ENCODE results near the gene ID2.
A peak's percentile ranks its signal among the peaks of the same experiment; 100 is the strongest.

ID2 gene

DNA sequence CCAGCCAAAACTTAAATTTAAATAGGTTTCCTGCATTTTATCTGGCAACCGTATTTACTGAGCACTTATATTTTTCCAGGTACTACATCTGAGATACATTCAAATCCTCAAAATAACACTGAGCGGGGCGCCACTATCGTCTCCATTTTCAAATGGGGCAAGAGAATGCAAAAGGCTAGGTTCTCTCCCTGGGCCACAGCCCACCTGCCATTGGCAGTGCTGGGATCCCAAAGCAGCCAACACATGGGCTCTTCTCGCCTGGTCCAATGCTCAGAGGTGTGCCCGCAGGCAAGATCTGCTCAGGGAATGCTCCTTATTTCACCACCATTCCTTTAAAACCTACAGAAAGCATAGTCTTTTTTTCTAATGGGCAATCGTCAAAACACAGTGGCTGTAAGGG, 11.3 kb upstream of the ID2 start:
- no peak for DNase-seq

DNA sequence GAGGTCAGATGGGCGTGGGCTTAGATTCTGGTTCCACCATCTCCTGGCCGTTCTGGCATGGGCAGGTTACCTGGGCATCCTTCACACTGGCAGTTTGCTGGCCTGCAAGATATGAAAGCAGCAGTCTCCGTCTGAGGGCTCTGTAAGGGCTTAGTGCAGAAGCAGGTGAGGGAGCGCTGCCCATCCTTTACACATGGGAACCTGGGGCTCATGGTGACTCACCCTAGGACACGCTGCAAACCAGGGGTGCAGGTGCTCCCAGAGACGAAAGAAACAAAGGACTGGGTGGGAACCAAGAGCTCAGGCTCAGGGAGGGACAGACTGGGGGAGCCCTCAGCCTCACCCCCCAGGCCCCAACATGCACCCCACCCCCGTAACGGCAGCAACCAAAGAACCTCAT, 10.7 kb upstream of the ID2 start:
- peak in 1 of 2 experiments; percentile 0 for DNase-seq

DNA sequence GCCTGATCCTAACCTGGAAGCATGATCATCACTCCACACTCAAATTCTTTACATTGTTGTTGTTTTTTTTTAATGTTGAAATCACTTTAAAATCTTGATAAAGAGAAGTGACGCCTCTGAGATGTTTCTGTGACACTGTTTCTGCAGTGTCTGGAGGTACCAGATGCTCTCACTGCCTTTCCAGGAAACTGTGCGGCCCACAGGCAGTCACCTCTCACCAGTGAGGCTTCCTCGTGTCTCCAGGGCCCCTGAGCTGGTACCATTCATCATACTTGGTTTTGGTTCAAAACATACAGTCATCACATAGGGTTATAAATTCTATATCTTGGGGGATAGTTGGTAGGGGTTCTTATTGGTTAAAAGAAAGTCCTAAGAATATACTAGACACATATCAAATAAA, 10.1 kb upstream of the ID2 start:
- peak in 1 of 2 experiments; percentile 16 for DNase-seq

DNA sequence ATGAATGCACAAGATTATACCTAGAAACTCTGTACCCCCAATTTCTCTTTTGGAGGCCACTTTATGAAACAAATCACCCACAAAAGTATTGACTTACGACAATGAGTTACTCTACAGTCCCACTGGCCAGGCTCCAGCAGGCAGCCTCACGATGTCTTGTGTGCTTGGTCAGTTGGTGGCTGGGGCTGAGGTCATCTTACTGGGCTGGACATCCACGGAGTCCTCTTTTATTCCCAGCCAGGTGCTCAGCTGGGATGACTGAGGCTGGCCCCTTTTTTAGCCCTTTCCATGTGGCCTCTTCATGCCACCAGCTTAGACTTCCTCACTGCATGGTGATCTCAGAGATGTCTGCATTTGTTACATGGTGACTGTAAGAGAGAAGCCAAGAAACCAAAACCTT, 8.9 kb upstream of the ID2 start:
- DNase-seq, result peak in 1 of 2 experiments; percentile 7

DNA sequence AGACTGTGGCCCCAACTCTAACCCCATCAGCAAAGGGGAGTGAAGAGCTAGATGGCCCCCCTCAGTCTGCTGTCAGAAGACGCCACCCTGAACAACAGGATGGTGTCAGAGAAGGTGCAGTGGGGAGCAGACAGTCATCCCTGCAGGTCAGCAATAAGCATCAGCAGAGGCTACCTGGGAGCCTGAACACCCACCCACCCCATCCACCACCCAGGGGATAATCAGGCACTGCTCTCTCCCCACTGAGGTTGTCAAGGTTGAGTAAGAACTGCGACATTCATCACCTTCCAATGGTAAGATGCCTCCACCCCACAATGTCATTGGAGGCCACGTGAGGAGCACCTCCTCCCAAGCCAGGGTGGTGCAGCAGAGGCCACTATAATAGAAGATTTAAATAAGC, 8.5 kb upstream of the ID2 start:
- DNase-seq, result no peak

DNA sequence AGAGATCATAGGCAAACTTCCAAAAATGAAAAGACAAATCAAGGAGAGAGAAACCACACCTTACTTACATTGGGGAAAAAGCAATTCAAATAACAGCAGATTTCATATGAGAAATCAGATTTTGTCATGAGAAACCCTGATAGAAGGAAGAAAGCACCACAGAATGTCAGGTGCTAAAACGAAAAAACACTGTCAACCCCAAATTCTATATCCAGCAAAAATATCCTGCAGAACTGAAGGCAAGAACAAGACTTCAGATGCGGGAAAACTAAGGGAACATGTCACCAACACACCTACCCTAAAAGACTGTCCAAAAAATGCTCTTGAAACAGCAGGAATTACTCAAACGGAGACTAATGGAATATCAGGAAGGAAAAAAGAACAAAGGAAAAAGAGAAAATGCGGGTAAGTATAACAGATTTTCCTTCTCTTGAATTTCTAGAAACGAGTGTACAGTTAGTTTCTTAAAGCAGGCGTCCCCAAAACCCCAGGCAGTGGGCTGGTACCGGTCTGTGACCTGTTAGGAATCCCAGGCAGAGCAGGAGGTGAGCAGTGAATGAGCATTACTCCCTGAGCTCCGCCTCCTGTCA, 7.3 kb upstream of the ID2 start:
- no peak for DNase-seq

DNA sequence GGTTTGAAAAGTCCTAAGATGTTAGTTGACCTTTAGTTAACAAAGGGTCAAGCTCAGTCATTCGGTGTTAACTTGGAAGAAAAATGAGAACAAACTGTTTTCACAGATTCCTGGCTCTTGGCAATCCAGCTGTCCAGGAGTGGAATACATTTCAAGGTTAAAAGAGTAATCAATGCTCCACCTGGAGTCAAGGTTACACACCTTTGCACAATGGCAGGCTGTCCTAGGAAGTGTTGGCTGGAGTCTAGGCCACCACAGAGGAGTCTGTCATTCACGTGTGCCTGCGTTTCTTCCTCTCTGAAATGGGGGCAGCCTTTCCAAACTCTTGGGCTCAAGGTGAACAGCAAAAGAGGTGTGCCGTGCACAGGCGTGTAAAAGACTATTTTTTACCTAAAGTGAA, 6.3 kb upstream of the ID2 start:
- DNase-seq, result no peak

DNA sequence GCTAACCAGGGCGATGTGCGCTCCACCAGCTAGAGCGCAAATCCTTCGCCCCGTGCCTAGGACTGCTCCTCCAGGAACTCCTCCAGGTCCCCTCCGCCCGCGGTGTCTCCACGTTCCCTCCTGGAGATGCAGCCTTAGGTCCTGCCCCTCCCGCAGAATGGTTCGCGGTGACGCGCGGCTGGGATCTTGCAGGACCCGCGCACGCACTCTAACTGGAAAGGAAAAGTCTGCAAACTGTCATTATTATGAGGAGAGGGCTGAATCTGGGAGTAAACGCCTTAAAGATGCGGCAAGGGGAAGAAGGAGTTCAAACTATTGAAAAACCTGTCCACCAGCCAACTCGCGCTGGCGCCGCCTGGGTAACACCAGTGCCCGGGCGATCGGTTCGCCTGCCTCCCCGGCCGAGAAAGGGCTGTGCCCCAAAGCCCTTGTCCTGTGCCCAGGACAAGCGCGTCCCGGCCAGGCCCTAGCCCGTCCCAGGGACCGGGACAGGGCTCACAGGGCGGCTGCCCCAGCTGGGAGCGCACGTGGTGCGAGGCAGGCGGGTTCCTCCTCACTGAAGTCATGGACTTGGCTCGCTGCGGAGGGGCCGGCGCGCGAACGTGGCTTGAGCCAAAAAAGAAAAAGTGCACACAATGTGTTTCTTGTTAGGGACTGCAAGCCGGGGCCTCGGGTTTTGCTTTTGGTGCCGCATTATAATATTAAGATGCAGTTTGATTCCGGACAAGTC, 5.5 kb upstream of the ID2 start:
- DNase-seq, result peak in 1 of 2 experiments; percentile 32

DNA sequence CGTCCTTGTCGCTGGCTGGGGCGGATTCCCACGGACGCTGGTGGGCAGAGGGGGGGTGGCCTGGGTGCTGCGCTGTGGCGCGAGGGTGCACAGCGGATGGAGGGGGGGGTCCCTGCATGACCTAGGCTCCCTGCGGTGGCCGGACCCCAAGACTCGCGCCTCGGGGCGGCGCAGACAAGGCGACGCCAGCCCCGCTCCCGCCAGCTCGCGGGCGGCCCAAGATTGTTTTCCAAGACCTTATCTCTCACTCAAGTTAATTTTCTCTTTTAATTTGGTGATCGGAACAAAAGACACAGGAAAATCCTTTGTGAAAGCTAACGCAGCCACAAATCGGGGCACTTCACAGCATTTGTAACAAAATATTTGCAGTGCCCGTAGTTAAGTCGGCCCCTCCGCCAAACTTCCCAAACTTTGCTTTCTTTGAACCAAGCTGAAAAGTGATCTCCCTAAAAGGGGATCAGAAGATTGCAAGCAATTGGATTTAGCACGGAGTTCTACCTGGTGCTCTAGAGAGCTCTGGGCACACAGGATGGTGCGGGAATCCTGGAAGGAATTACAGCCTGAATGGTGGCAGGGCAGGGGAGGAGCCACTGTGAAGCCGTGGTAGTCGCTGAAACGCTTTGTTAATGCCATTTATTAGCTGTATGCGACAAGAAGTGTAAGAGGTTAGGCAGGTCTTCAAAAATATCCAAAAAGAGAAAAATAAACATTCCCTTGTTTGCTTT, 4.8 kb upstream of the ID2 start:
- no peak for DNase-seq

DNA sequence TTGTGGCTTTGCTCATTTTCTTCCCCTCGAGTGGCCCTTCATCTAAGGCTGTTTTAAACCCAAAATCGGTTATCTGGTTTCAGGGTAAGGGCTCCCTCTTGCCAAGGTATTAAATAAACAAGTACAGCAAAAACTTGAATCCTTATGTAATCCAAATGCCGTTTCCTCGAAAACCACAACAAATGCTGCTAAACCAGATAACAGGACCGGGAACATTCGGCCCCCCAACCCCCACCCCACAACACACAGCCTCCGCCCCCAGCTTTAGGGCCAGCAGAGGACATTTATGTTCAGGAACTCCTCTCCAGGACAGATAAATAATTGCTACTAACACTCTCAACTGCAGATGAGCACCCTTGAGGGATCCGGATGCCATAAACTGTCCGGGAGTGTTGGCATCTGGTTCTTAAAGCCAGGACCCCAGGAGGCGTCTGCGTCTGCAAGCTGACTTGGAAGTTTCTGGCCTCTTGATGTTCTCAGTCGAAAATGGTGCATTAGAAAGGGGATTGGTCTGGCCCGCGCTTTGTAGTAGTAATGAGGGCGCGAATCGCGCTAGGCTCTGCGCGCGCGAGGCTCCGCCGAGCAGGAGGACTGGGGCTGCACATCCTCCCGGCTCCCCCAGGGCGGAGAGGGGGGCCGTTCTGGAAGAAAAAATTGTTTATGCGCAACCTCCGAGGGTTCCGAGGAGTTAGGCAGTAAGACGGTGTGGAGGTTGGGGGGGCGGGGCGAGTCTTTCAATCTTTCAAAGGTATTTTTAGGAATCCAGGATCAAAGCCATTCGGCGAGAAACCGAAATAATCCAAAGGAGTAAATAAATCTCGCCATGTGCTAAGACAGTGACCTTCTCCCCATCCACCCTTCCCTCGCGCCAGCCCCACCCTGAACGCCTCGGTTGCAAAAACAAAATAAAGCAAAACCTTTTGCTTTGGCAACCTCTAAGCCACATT, 3.9 kb upstream of the ID2 start:
- peak; percentile 61 to 64 for DNase-seq

DNA sequence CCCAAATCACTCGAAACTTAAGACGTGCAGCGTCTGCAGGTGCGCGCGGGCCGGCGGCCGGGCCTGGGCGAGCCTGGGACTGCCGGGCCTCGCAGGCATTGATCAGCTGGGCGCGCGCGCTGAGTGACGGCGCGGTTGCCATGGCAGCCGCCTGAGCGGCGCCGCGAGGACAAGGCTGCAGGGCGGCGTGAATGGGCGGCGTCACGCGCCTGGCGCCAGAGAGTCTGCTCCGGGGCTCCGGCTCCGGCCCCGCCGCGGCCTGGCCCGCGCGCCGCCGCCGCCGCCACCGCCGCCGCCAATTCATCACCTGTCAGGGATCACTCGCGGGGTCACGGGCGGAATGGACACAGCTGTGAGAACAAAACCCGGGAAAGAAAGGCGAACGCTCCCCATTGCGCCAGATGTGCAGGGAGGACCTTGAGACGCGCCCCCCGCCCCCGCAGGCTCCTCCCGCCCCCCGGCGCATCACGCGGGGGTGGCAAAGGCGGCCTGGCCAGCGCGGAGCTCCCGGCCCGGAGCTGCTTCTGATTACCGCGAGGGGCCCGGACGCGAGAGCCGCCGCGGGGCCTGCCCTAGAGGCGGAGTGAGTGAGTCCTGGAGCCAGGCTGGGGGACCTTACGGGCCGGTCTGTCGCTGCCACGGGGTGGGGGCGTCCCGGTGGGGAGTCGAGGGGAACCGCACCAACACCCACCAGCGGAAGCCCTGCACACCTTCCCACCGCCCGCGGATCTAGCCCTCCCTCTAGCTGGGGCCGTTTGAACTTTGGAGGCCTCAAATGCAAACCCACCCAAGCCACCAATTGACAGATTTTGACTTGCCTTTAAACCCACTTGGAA, 2.9 kb upstream of the ID2 start:
- DNase-seq, result peak; percentile 87 to 90

DNA sequence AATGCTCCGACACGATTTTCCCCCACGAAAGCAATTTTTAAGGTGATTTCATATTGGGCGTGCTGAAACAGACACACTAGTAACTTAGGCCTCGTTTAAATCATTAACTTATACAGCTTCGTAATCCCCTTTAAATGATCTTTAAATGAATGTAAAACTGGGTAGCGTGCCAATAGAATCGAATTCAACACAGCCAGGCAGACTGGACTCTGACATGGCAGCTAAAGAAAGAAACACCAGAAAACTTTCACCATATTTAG, 2.4 kb upstream of the ID2 start:
- no peak for DNase-seq

DNA sequence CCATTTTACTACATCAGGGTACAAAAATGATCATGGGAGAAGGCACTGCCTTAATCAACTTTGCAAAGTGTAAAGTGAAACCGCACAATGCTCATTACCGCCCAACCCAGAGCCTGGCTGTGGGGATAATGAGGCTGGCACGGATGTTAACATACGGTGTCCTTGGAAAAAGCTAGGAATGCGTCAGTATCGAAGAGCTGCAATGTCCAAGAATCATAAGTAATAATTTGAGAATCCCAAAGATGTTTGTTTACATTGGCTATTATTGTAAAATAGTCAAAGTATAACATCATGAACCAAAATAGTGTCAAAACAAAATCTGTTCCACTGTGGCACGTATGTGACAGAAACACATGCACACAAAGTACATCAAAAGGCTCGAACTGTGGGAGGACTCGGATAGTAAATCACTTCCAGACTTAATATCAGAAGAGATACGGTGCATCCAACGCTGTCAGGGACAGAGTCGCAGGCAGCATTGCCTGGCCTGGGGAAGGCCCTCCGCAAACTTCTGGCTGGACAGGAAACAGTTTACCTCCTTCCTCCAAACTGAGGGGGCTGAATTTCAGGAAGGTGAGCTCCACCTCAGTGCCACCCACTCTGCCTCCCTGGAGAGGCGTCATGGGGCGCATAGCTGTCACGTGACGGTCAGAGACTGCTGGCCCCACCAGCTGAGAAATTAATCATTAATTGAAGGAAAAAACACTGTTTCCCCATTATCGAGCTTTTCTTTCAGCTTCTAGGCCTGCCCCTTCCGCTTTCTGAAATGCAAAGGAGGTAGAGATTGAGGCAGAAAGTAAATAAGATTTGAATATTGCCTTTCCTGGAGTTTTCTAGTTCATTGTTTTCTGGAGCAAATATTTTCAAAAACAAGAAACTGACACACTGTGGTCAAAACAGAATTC, 1.8 kb upstream of the ID2 start:
- no peak for DNase-seq

DNA sequence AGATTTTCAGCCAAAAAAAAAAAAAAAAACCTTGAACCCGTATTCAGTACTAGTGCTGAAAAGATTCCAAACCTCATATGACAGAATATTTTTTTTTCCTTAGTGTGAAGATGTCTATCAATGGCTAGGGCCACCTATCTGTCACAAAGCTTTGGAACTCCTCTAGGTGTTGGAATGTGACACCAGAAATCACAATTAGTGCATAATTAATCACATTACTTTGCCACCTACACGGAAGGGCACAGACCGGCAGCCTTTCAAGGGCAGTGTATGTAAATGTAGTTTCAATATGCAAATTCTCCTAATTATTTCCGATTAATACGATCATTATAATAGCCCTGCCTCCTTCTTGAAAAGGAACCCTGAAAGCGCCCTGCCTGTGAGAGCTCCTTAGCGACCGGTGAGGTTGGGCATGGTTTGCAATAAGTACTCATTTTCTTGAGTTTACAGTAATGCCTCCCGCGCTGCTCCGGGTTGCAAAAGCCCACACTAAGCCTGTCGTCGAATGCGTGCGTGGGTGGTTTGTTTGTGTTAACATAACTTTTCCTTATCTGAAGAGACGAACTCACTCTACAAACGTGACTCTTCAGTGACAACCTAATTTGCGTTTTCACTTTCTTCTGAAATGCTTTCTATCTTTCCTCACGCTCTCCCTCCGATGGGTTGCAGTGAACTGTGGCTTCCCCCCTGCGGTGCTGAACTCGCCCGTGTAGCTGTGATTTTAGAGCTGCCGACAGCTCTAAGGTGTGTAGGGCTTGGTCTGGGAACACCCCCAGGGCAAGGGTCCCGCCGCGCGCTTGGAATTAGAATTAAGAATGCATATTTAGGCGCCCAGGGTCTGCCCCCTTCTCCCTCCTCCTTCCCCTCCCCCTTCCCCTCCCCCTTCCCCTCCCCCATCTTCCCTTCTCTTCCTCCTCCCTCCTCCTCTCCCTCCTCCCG, 765 bp upstream of the ID2 start:
- peak; percentile 87 to 89 for DNase-seq

DNA sequence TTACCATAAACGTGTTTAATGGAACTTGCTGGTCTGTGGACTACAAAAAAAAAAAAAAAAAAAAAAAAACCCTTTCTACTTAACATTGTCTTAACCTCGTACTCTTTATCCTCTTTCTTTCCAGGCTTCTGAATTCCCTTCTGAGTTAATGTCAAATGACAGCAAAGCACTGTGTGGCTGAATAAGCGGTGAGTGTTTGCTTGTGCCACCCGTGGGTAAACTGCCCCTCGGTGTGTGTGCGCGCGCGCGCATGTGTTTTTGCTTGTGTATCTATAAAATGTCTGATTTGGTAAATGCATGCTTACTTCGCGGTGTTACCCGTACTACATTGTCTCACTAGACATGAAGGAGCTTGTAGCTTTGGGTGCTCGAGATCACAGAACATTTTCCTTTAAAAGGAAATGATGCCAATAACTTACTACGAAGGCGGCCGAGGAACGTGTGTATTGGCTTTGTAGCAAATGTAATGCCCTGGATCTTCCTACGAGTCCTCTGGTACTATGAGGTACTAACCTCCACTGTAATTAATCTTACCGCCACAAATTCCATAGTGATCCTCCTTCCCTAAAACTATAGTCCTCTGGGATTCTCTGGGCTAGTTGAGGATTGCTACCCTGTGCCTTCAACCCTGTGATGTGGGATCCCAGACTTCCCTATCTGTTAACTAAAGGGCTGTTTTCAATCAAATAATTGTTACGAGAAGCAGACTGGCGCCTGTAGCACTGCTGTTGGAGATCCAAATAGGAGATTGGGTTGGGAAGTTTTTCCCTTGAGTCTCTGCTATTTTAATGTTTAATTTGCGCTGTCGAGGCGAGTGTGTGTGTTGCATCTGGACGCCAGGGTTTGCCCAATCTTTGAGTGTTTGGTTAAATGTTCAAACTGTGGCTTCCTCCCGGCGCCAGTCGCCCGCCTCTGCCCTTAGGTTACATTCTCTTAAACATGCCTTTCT, 1.1 kb downstream of the ID2 start:
- DNase-seq, result peak; percentile 63 to 64

DNA sequence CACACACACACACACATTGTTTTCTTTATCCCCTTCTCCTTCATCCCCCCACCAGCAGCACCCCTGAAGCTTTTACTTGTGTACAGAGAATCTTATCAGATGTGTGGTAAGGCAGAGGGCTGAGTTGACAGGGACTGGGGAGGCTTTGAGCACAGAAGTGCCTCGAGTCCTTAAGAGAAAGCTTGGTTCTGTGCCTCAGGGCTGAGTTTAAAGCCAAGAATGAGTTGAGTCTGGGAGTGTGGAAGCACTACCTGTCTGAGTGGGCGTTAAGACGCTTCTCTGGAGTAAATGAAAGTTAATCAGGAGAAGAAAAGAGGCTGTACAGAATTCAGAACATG, 2.7 kb downstream of the ID2 start:
- DNase-seq, result peak; percentile 73 to 75

DNA sequence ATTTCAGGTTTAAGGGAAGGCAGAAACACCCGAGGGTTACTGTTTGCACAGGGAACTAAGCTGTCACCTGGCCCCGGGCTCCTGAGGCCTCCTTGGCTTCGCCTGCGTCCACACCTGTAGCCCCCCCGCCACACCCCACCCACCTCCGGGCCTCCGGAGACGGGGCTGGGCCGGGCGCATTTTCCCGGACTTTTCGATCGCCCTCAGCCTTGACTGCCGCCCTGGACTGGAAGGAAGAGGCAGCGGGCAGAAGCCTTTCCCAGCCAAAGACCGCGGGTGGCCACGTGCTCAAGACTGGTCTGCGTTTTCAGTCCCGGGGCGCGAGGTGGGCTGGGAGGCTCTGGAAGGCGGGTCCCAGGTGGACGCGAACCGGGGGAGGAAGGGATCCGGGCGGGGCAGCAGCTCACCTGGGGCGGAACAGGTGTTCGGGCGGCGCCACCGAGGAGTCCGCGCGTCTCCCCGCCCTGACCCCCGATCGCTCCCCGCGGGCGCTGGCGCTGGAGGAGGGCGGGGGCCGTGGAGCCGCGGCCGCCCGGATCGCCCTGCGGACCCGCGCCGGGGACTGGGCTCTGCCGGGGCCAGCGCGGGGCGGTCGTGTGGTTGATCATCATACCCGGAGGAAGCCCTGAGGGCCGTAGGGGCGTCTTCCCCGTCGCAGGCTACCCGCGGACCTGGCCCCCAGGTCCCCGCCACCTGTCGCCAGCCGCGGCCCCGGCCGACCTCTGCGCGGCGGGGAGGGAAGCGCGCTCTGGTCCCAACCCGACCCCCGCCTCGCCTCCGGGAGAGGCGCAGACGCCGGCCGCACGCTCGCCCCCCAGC, 3.2 kb downstream of the ID2 start:
- peak; percentile 81 to 83 for DNase-seq

Data from activated T-cell treated with anti-CD3 and anti-CD28 coated beads, Interleukin-2, amount 50 U/mL, for 48 hours (primary cell).